ENCODE data around the gene NF2. TPM values are rescaled to one million over a fixed set of nuclear protein-coding genes. Genes with fewer than 3 reads are reported as not detected.

Gene NF2
- total RNA-seq, 4 donors from 2014 or later = 17.7 to 52.9 (median 33.8) TPM

DNA sequence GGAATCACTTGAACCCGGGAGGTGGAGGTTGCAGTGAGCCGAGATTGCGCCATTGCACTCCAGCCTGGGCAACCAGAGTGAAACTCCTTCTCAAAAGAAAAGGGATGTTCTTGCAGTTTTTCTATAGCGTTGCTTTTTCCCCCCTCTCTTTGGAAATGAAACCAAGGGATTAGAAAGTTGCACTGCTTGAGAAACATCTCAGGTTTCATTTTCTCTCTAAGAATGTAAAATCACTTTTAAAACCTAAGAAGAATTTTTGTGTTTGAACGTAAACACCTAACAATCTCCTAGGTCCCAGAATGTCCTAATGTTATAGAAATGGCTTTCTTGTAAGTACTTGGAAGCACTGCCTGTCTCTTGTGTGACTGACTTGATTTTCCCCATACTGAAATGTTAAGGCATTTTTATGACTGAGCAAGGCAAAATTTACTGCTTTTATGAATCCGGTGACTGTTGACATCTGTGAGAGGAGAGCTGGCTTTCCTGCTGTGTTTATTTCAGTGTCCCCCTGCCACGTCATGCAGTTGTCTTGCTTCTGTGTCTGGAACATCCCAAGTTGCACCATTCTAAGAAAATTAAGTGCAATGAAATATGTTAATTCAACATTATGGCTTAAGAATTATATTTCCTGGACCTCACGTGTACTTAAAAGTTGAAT, 37.7 kb downstream of the NF2 start:
- intact Hi-C loops (cut with DNase I; ENCODE audit: low total_unique reads) = no loop called here
- H3K27ac ChIP-seq = peak overlapping the region; percentile 49 to 51
- H3K9me3 ChIP-seq = no peaks in the 10 kb centered on the region
- H3K36me3 ChIP-seq = no peaks in the 10 kb centered on the region
- DNase-seq = peak; percentile 20 to 58
- no peak overlapping the region for H3K4me3 ChIP-seq
- TF ChIP-seq POLR2A (IDR thresholded peaks at IDR 0.05) (no peak), CTCF (IDR thresholded peaks at IDR 0.05) (no peak)
- H3K4me1 ChIP-seq = no peaks in the 10 kb centered on the region
- H3K27me3 ChIP-seq = no peaks in the 10 kb centered on the region

GRCh38 chr22:29641700-29642330, 38.4 kb downstream of the NF2 start:
- DNase-seq = no peak
- no peaks in the 10 kb centered on the region for H3K27me3 ChIP-seq
- peak overlapping the region; percentile 14 to 49 for H3K27ac ChIP-seq
- no peak overlapping the region for H3K4me3 ChIP-seq
- intact Hi-C loops (cut with DNase I; ENCODE audit: low total_unique reads) = no loop called here
- no peaks in the 10 kb centered on the region for H3K9me3 ChIP-seq
- no peaks in the 10 kb centered on the region for H3K36me3 ChIP-seq
- TF ChIP-seq CTCF (IDR thresholded peaks at IDR 0.05) = no peak
- no peak for TF ChIP-seq POLR2A (IDR thresholded peaks at IDR 0.05)
- no peaks in the 10 kb centered on the region for H3K4me1 ChIP-seq

DNA sequence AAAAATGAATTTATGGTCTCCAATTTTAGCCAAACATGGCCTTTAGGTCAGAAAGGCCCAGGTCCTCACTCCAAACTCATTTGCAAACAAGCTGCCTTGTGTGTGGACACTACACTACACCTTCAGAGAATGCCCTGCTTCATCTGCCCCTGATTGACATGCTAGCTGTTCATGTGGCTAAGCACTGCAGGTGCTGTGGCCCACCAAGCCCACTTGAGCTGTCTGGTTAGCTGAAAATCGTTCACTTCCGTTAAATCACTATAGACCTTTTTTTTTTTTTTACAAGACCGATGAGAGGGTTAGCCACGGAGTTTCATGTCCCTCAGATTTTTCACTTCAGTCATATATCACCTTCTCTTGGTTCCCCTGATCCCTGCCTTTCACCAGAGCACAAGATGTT, 39.3 kb downstream of the NF2 start:
- no peak for DNase-seq
- Histone ChIP-seq H3K4me3 (no peak overlapping the region), H3K36me3 (no peaks in the 10 kb centered on the region), H3K9me3 (no peaks in the 10 kb centered on the region), H3K27me3 (no peaks in the 10 kb centered on the region), H3K27ac (no peak overlapping the region), H3K4me1 (no peaks in the 10 kb centered on the region)
- TF ChIP-seq CTCF (IDR thresholded peaks at IDR 0.05) = no peak
- TF ChIP-seq POLR2A (IDR thresholded peaks at IDR 0.05) = no peak
- intact Hi-C loops (cut with DNase I; ENCODE audit: low total_unique reads) = no loop called here

GRCh38 chr22:29647954-29648737, 44.7 kb downstream of the NF2 start:
- Histone ChIP-seq H3K4me3 (no peak overlapping the region), H3K27me3 (no peaks in the 10 kb centered on the region), H3K27ac (no peak overlapping the region), H3K9me3 (no peaks in the 10 kb centered on the region), H3K36me3 (no peaks in the 10 kb centered on the region), H3K4me1 (no peaks in the 10 kb centered on the region)
- TF ChIP-seq CTCF (IDR thresholded peaks at IDR 0.05) = no peak
- no peak for TF ChIP-seq POLR2A (IDR thresholded peaks at IDR 0.05)
- intact Hi-C loops (cut with DNase I; ENCODE audit: low total_unique reads) = no loop called here
- no peak for DNase-seq

- no peak for DNase-seq
- H3K4me3 ChIP-seq = no peak overlapping the region
- intact Hi-C loops (cut with DNase I; ENCODE audit: low total_unique reads) = no loop called here
- no peaks in the 10 kb centered on the region for H3K9me3 ChIP-seq
- H3K27me3 ChIP-seq = no peaks in the 10 kb centered on the region
- H3K27ac ChIP-seq = no peak overlapping the region
- no peaks in the 10 kb centered on the region for H3K4me1 ChIP-seq
- TF ChIP-seq POLR2A (IDR thresholded peaks at IDR 0.05) (no peak), CTCF (IDR thresholded peaks at IDR 0.05) (no peak)
- H3K36me3 ChIP-seq = no peaks in the 10 kb centered on the region
These were observed 46.9 kb downstream of the NF2 start for GRCh38 chr22:29650370-29650769.
